ENCODE measurements around the gene PKN2. TPM values are rescaled to one million over a fixed set of nuclear protein-coding genes. Genes with fewer than 3 reads are reported as not detected.

The PKN2 gene
- total RNA-seq, 1 donor from 2014 or later, result 23.8 TPM

GRCh38 chr1:88883156-88883555, 199.1 kb downstream of the PKN2 start:
- Mint-ChIP-seq H3K36me3 (ENCODE audit: low read depth) (peaks cover 26% of the 10 kb centered on the region), H3K27me3 (ENCODE audit: insufficient read depth) (no peaks in the 10 kb centered on the region), H3K27ac (no peak overlapping the region), H3K4me3 (no peak overlapping the region), H3K9me3 (no peaks in the 10 kb centered on the region), H3K4me1 (ENCODE audit: low read depth) (peaks cover 24% of the 10 kb centered on the region)
- intact Hi-C loops (cut with micrococcal nuclease), result no loop called here
- DNase-seq (ENCODE audit: low spot score), result no peak

Other genes starting within 250 kb of the PKN2 start
- gene GTF2B, start 207.3 kb downstream of the PKN2 start, total RNA-seq, result 45.5 and 49.1 TPM in 2 replicates